HFF-Myc (cell line): Measurements from ENCODE around the gene HOXD1.

Source experiments
- DNase-seq: peaks from one replicate; pipeline ENCODE4 v3.0.0-alpha.2; 2011; ENCODE audit warnings: low read depth; ENCODE audit errors: extremely low read depth
- H3K4me3 ChIP-seq: replicated peaks from 2 replicates; pipeline ENCODE4 v1.5.1; 2011; ENCODE audit warnings: low read depth, mild to moderate bottlenecking, control low read depth, low read length
- TF ChIP-seq, protein P1 (sequence below): IDR thresholded peaks from 2 replicates; pipeline ENCODE4 v1.5.1; 2012; ENCODE audit warnings: mild to moderate bottlenecking, low read depth, low read length, control low read depth; ENCODE audit errors: missing control alignments

HOXD1 gene

DNA sequence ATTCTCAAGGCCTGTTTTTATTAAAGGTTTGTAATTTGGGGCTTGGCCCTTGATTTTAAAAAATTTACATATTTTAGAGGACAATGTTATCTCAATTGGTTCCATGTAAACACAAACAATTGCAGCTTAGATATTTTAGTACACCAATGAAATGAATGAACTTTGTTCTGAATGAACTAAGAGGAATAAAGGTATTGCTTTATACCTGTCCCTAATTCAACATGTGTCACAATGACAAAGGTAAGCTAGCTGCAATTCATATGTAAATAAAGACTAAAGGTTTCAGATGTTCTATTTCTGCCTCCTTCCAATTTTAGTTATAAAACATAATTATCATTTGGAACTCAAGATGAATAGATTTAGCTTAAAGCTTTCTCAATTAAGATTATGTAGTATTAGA lies 11.4 kb downstream of the HOXD1 start:
- H3K4me3 ChIP-seq: no peak overlapping the region
- TF ChIP-seq, protein P1, sequence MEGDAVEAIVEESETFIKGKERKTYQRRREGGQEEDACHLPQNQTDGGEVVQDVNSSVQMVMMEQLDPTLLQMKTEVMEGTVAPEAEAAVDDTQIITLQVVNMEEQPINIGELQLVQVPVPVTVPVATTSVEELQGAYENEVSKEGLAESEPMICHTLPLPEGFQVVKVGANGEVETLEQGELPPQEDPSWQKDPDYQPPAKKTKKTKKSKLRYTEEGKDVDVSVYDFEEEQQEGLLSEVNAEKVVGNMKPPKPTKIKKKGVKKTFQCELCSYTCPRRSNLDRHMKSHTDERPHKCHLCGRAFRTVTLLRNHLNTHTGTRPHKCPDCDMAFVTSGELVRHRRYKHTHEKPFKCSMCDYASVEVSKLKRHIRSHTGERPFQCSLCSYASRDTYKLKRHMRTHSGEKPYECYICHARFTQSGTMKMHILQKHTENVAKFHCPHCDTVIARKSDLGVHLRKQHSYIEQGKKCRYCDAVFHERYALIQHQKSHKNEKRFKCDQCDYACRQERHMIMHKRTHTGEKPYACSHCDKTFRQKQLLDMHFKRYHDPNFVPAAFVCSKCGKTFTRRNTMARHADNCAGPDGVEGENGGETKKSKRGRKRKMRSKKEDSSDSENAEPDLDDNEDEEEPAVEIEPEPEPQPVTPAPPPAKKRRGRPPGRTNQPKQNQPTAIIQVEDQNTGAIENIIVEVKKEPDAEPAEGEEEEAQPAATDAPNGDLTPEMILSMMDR: no peak
- DNase-seq: no peak

DNA sequence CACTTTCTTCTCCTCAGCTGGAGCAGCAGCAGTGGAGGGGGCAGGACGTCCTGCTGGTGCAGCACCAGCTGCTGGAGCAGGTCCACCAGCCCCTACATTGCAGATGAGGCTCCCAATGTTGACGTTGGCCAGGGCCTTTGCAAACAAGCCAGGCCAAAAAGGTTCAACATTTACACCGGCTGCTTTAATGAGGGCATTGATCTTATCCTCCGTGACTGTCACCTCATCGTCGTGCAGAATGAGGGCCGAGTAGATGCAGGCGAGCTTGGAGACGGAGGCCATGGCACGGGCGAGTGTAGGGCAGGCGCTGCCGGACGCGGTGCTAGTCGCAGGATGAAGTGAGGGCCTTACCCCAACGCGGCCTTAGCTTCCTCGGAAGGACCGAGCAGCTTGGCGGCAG lies 12.5 kb downstream of the HOXD1 start:
- no peak for DNase-seq
- H3K4me3 ChIP-seq: no peak overlapping the region
- TF ChIP-seq, protein P1: no peak

DNA sequence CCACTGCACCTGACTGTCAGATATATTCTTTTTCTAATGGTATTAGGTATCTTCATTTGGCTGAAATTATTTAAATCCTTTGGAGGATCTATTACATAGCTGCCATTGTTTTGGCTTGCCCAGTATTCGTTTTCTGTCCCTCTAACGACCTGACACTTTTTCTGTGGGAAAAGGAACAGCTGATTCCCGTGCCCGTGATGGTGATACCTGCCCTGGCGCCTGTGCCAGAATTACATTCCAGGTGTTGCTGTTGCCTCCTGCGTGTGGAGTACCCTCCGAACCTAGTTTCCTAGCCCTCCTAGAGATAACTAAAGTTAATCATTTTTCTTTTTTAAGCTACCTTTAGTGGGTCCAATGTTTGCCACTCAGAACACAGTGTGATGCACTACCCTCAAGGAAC lies 14.0 kb downstream of the HOXD1 start:
- TF ChIP-seq, protein P1: no peak
- no peak overlapping the region for H3K4me3 ChIP-seq
- DNase-seq: no peak

DNA sequence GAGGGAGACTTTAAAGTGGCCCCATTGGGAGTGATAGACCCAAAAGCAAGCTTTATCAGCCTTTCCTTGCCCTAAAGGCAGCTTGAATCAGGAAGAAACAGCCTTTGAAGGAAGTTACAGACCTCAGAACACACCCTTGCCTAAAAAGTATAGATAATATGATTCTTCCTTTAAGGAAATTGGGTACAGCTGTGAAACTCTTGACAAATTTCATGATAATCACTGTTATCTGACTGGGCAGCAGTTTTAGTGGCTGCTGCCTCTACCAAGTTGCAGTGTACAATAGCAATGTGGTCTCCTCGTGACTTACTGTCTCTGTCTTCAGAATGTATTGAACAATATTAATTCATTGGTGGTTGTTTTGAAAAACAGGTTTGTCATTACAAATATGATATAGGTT lies 16.7 kb downstream of the HOXD1 start:
- TF ChIP-seq, protein P1: no peak
- DNase-seq: no peak
- no peak overlapping the region for H3K4me3 ChIP-seq

DNA sequence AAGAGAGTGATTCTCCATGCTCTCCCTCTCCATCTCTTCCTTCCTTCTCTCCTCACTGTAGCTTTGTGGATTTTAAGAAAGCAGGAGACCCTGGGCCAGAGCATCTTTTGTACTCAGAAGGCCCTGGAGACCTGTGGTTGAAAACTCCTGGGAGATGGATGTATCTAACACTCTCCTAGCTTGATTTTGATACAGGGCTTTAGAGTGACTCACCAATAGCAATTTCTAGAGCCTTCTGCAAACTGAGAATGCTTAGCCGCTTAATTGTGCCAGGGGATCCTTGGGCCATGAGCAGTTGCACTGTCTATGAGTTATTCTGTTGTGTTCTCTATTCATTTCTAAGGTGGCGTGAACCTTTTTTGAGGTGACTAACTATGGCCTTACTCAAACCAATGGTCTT lies 17.7 kb downstream of the HOXD1 start:
- peak; percentile 6 for DNase-seq
- no peak overlapping the region for H3K4me3 ChIP-seq
- TF ChIP-seq, protein P1: no peak

DNA sequence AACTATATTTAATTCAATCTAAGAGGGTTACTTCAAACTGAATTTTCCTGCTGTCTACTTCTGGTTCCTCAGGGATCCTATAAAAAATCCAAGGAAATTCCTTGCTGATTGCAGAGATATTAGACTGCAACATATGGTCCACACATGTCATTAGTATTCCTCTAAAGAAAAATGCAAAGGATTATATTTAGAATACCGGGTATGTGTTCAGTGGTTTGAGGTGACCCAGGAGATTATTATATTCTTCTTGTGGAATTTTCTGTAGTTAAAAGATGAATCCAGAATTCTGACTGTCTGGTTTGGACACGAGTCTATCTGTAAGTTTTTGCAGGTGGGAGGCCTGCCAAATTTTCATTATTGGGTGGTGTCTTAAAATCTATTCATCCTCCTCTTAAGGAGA lies 18.2 kb downstream of the HOXD1 start:
- DNase-seq: peak; percentile 75
- H3K4me3 ChIP-seq: no peak overlapping the region
- TF ChIP-seq, protein P1: no peak

DNA sequence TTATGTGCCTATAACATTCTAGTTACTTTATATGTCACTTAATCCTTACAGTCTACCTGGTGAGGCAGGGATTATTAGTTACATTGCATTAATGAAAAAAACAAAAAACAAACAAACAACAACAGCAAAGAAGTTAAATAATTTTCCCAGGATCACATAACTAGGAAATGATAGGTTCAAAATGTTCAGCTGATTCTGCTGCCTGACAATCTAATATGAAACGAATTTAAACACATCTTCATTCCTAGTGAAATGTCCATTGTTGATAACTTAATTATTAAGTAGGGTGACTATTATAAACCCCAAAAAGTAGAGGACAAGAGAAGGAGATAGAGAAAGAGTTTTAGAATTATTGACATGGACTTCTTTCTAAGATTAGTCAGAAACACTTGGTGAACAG lies 22.6 kb downstream of the HOXD1 start:
- no peak overlapping the region for H3K4me3 ChIP-seq
- TF ChIP-seq, protein P1: no peak
- no peak for DNase-seq
